Bronchial epithelial cell (primary cell): ENCODE results near the gene MAL. TPM values are rescaled to one million over a fixed set of nuclear protein-coding genes. Genes with fewer than 3 reads are reported as not detected.

ENCODE experiments used
- DNase-seq: peaks from one replicate; pipeline ENCODE4 v3.0.0-alpha.2; 2010; ENCODE audit warnings: low read depth
- FAIRE-seq: peaks from 2 replicates; lab custom pipeline; 2011; peaks lifted over from hg19 to GRCh38; lab: Jason Lieb, UNC
- H3K27me3 ChIP-seq: 2 replicates; pipeline ENCODE4 v1.5.1; 2011; ENCODE audit warnings: low read length; ENCODE audit not compliant: control insufficient read depth, insufficient read depth
- H3K36me3 ChIP-seq: 2 replicates; pipeline ENCODE4 v1.5.1; 2011; ENCODE audit warnings: low read length; ENCODE audit not compliant: control insufficient read depth, insufficient read depth
- H3K4me3 ChIP-seq: 2 replicates; pipeline ENCODE4 v1.5.1; 2011; ENCODE audit warnings: mild to moderate bottlenecking, low read depth, low read length, control low read depth
- CTCF ChIP-seq: IDR thresholded peaks from 2 replicates; pipeline ENCODE4 v1.5.1; 2011; ENCODE audit warnings: mild to moderate bottlenecking, moderate library complexity, low read length, control low read depth, inconsistent platforms; ENCODE audit not compliant: insufficient read depth, severe bottlenecking
- total RNA-seq: library from RNA; depleted of rRNA; stranded (reverse); fragments of >200 nt; gene quantifications from 2 replicates; pipeline ENCODE4 v1.2.1, GENCODE V29; 2014

MAL gene
- total RNA-seq, 1 donor from 2014 or later: 1.1 TPM

DNA sequence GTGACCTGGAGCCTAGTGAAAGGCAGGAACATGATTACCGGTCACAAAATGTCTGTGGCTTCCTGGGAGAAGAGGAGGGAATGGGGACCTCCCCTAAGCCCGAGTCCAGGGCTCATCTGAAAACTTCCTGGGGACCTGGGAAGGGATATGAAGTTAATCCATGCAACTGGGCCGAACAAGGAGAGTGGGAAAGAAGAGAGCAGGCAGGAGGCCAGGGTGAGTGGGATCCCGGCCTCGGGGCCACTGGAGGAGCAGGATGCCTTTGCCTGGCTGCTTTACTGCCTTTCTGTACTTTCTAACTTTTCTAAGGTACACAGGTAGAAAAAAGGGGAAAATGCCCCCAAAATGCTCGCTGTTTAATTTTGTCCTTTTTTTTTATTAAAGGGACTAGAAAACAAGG lies 43.4 kb upstream of the MAL start:
- TF ChIP-seq CTCF: no peak
- DNase-seq (no peak), FAIRE-seq (no peak)
- Histone ChIP-seq H3K36me3 (no peaks in the 10 kb centered on the region), H3K27me3 (no peaks in the 10 kb centered on the region), H3K4me3 (no peak overlapping the region)

GRCh38 chr2:94982675-94983074 lies 42.8 kb upstream of the MAL start:
- no peaks in the 10 kb centered on the region for H3K27me3 ChIP-seq
- no peak for FAIRE-seq
- no peak for TF ChIP-seq CTCF

DNA sequence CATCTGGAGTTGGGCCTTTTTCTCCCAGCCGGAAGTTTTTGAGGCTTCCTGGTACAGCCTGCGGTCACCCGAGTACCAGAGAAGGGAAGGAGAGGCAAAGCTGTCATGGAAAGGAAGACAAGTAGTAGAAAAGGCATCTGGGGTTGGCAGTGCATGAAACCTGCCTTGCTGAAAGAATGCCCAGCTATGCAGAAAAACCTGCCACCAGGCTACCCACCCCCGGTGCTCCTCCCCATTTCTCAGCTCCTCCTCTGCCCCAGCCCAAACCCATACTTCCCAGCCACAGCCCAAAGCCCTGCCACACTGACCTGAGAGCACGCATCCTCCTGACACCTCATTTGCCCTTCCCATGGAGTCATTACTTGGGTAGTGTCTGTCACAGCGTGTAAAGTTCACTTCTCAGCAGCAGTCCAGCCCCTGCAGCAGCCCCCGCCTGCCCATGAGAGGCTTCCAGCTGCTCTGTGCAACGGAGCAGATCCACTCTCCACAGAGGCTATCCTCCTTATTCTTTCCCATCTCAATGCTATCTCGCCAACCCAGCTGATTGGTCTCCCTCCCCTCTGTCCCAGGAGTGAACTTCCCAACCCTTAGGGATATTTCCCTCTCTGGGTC lies 40.4 kb upstream of the MAL start:
- FAIRE-seq (no peak), DNase-seq (peak; percentile 10)
- Histone ChIP-seq H3K4me3 (no peak overlapping the region), H3K27me3 (no peaks in the 10 kb centered on the region), H3K36me3 (no peaks in the 10 kb centered on the region)
- TF ChIP-seq CTCF: no peak

More at GRCh38 chr2:94982675-94983074, 42.8 kb upstream of the MAL start:
- H3K4me3 ChIP-seq: no peak overlapping the region
- DNase-seq: peak; percentile 33
- no peaks in the 10 kb centered on the region for H3K36me3 ChIP-seq

DNA sequence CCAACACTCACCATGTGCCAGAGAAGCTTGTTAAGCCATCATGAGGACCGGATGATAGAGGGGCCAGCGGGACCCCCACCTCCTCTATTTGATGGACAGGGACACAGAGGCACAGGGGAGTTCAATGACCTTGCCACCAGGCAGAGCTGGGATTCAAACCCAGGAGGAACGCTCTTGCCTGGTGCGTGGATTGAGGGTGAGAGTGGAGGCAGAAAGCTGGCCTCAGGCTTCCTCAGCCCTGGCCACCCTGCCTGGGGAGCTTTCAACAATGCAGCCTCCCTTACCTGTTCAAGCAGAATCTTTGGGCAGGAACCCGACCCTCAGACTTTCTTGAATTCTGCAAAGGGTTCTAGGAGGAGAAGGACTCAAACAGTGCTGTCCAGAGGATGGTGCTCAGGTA lies 39.9 kb upstream of the MAL start:
- Histone ChIP-seq H3K36me3 (no peaks in the 10 kb centered on the region), H3K4me3 (no peak overlapping the region), H3K27me3 (no peaks in the 10 kb centered on the region)
- DNase-seq (no peak), FAIRE-seq (no peak)
- no peak for TF ChIP-seq CTCF

DNA sequence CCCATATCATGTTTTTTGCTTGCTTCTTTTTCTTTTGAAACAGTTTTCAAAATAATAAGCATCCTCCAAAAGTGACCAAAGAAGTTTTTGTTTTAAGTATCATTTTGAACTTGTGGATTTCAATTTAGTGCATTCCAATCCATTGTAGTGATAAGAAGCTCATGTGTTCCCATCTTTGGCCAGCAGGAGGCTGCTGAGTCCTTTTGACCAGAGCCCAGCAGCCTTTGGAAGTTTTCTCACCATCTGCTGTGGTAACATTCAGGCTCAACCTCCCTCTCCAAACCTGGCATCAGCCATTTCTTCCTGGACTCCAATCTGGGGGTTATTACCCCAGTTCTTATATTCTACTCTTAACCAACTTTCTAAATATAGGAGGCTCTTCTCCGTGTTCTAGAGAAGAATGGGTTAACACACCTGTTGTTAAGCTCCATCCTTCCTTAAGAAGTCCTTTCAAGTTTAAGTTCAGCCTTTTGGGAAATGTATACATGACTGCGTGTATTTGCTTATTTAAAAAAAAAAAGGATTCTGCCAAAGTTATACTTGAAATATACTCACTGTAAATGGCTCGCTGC lies 39.0 kb upstream of the MAL start:
- TF ChIP-seq CTCF: peak; percentile 79
- Histone ChIP-seq H3K36me3 (no peaks in the 10 kb centered on the region), H3K27me3 (no peaks in the 10 kb centered on the region), H3K4me3 (no peak overlapping the region)
- peak; percentile 54 for DNase-seq
- FAIRE-seq: no peak
